Transverse colon (tissue), 4 donors: ENCODE data around the gene SYTL5.

Source experiments
- POLR2A ChIP-seq: fragments of 450-650 bp; IDR thresholded peaks from one replicate; pipeline ENCODE4 v1.6.1; 2016; ENCODE audit warnings: antibody characterized with exemption, mild to moderate bottlenecking, moderate library complexity
- POLR2AphosphoS5 ChIP-seq, 3 donors: sonication (generic); formaldehyde crosslinking; IDR thresholded peaks; one replicate each; pipeline ENCODE4 v1.6.1; 2016; ENCODE audit warnings: antibody characterized with exemption in 3 of 3
- TF ChIP-seq, protein P1 (sequence below), 5 experiments: fragments of 200-600 bp in 3 of 5; fragments of 450-650 bp in 2 of 5; sonication (generic) in 3 of 5; IDR thresholded peaks; 1 replicate in 2 of 5; 2 replicates in 3 of 5; pipeline ENCODE4 v1.5.1; 2016 to 2017; ENCODE audit warnings: antibody characterized with exemption in 5 of 5, inconsistent platforms in 3 of 5, mild to moderate bottlenecking in 2 of 5, moderate library complexity in 1 of 5

DNA sequence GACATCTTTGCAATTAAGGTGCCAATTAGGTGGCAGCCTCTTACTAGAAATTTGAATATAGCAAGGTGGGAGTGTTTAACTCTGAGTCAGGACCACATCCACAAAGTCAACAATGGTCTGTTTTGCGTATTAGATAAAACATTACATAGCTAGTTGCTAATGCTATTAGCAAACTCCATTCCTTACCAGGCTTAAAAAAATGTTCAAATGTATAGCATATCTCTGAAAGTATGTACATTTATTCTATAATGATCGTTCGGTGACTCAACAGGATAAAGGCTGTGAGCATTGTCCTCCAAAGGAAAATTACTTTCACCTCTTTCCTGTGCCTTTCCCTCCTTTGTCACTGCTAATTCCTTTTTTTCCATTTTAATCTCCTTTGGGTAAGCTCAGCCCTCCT lies 74.5 kb downstream of the SYTL5 start:
- TF ChIP-seq POLR2A (no peak), POLR2AphosphoS5 (IDR thresholded peaks at IDR 0.05) (no peak)
- TF ChIP-seq, protein P1, sequence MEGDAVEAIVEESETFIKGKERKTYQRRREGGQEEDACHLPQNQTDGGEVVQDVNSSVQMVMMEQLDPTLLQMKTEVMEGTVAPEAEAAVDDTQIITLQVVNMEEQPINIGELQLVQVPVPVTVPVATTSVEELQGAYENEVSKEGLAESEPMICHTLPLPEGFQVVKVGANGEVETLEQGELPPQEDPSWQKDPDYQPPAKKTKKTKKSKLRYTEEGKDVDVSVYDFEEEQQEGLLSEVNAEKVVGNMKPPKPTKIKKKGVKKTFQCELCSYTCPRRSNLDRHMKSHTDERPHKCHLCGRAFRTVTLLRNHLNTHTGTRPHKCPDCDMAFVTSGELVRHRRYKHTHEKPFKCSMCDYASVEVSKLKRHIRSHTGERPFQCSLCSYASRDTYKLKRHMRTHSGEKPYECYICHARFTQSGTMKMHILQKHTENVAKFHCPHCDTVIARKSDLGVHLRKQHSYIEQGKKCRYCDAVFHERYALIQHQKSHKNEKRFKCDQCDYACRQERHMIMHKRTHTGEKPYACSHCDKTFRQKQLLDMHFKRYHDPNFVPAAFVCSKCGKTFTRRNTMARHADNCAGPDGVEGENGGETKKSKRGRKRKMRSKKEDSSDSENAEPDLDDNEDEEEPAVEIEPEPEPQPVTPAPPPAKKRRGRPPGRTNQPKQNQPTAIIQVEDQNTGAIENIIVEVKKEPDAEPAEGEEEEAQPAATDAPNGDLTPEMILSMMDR (IDR thresholded peaks at IDR 0.05): no peak
